T-helper 2 cell treated with Interferon-gamma antibody and Interleukin-4, amounts not matched to agents 100 ng/mL and 5 ng/mL, for 36 hours (primary cell): ENCODE measurements around the gene FBXO11. TPM values are rescaled to one million over a fixed set of nuclear protein-coding genes. Genes with fewer than 3 reads are reported as not detected.

ENCODE experiments used
- intact Hi-C: fragments of 100-400 bp; cut with micrococcal nuclease; formaldehyde crosslinking; loops from one replicate; pipeline ENCODE4 v1.15.1; 2023
- total RNA-seq: library from RNA; stranded (reverse); gene quantifications from 2 replicates; pipeline ENCODE4 v1.2.3, GENCODE V29; 2022

Gene FBXO11
- total RNA-seq, 1 donor from 2014 or later = 58.1 TPM

- intact Hi-C loops = no loop called here
Observed at GRCh38 chr2:47798631-47799030, 107.7 kb downstream of the FBXO11 start.

GRCh38 chr2:47796090-47796697 lies 110.1 kb downstream of the FBXO11 start:
- intact Hi-C loops = no loop called here

DNA sequence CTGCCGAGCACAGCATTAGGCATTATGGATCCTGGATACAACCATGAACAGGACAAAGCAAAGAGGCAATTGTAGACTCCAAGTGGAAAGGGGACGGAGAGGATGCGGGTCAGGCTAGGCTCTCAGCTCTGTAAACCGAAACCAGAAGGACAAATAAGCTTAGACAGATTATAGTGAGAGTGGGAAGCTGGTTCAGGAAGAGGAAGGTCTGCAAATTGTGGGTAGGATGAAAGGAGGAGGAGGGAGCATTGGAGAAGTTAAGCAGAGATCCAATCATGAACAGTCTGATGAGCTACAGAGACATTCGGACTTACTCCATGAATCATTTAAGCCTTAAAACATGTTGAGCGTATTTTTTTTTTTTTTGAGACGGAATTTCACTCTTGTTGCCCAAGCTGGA lies 120.3 kb downstream of the FBXO11 start:
- intact Hi-C loops = no loop called here

DNA sequence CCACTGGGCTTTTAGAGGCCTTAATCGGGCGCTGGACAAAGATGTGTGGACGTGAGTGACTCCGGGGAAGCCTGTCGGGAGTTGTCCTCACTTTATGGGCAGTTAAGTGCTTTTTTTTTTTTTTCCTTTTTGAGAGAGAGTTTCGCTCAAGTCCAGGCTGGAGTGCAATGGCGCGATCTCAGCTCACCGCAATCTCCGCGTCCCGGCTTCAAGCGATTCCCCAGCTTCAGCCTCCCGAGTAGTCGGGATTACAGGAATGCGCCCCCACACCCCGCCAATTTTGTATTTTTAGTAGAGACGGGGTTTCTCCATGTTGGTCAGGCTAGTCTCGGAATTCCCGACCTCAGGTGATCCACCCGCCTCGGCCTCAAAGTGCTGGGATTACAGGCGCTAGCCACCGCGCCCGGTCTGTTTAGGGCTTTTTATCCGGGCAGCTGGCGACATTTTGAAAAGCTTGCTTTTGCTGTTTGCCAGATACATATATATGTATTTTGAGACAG lies 121.9 kb downstream of the FBXO11 start:
- intact Hi-C loops = loop anchor here (5.0 kb wide), 1 partner anchor 1487 kb away; the partner anchor contains the start of gene EPAS1

DNA sequence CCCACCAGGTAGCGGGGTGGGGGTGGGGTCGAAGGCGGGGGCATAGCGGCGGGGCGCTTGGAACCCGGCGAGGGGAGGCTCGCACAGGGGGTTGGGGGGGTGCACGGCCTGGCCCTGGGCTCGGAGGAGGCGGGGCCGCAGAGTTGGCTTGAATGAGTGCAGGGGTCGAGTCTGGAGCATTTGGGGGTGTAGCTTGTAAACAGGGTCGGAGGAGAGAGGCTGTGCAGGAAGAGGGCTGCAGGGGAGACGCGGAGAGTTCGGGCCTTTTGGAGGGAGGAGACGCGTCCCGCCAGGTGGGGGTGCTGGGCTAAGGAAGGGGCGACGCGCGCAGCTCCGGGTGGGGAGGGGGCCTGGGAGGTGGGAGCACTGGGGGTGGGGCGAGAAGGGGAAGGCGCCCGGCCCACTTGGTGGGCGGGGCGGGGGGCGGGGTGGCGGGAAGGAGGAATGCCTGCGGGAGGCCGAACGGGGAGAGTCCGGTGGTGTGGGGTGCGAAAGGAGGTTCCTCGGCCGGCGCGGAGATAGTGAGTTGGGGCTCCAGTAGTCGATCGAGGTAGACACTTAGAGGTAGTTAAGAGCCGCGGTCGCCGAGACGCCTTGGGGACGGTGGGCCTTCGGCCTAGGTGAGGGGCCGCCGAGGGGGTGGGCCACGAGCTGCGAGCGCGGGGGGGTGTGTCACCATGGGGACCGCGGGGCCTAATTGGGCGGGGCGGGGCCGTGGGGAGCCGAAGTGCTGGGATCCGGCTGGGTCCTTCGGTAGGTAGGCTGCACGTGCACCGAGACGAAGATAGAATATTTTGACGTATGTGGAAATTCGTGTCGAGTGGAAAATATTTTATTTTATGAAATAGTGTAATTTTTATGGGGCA lies 122.6 kb downstream of the FBXO11 start:
- intact Hi-C loops = loop anchor here (1.0 to 5.0 kb wide), 3 partner anchors 123 to 1486 kb away; partner anchors contain the start of genes EPAS1, FBXO11 and MSH2

- intact Hi-C loops = loop anchor here (1.0 to 5.0 kb wide), 3 partner anchors 123 to 1486 kb away; partner anchors contain the start of genes EPAS1, FBXO11 and MSH2
Observed at GRCh38 chr2:47782671-47783485, 123.4 kb downstream of the FBXO11 start, which contains the start of gene MSH6. TSS of gene MSH6 (plus strand) at chr2:47783145. CDS start at chr2:47783234, 89 bp downstream.

- intact Hi-C loops = loop anchor here (5.0 kb wide), 1 partner anchor 1485 kb away; the partner anchor contains the start of gene EPAS1
Observed at GRCh38 chr2:47782381-47782670, 124.0 kb downstream of the FBXO11 start.

DNA sequence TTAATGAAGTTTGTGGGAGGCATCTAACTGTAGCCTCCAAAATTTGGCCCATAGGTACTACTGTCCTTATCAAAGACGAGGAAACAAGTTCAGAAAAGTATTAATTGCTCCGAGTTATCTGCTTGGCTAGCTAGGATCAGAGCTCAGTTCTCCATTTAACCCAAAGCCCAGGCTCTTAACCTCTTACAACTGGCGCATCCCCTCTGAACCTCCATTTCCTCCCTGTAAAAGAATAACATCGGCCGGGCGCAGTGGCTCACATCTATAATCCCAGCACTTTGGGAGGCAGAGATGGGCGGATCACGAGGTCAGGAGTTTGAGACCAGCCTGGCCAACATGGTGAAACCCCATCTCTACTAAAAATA lies 126.9 kb downstream of the FBXO11 start:
- intact Hi-C loops = no loop called here

- intact Hi-C loops = no loop called here
Observed at GRCh38 chr2:47778698-47779425, 127.4 kb downstream of the FBXO11 start.

- intact Hi-C loops = no loop called here
Observed at GRCh38 chr2:47777277-47777937, 128.9 kb downstream of the FBXO11 start.

DNA sequence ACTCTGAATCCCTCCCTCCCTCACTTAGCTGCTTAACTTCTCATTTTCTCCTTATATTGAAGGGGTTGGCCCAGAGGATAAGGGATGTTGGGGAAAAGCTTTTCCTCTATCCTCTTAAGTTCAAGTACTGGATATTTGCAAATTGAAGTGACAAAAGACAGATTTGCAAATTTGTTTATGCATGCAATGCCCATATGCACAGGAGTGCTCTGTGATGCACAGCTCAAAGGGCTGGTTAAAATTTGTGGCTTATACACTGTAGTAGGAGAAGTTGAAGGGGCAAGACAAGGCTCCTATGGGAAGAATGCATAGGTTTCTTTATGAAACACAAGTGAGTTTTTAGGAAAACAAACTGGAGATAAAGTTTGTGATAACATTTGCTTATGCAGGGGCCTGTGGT lies 131.7 kb downstream of the FBXO11 start:
- intact Hi-C loops = no loop called here

- intact Hi-C loops = no loop called here
Observed at GRCh38 chr2:47772343-47772742, 134.0 kb downstream of the FBXO11 start.

DNA sequence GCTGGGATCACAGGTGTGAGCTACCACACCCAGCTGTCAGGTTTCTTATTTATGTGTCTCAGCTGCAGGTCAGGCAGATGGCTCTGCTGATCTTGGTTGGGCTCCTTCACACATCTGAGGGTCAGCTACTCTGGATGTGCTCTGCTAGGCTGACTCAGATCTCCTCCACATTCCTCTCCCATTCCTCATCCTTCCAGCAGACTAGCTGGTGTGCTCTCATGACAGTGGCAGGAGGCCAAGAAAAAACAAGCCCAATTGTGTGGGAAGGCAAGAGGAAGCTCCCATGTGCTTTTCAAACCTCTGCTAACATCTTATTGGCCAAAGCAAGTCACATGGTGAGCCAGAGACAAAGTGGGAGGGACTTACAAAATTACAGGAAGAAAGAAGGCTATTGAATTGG lies 135.1 kb downstream of the FBXO11 start:
- intact Hi-C loops = no loop called here

GRCh38 chr2:47769318-47769717 lies 137.0 kb downstream of the FBXO11 start:
- intact Hi-C loops = loop anchor here (5.0 kb wide), 2 partner anchors 332 to 382 kb away; no protein-coding TSS in a partner anchor

GRCh38 chr2:47767880-47768609 lies 138.3 kb downstream of the FBXO11 start:
- intact Hi-C loops = loop anchor here (1.0 to 5.0 kb wide), 4 partner anchors 331 to 433 kb away; no protein-coding TSS in a partner anchor

- intact Hi-C loops = loop anchor here (1.0 to 5.0 kb wide), 3 partner anchors 330 to 432 kb away; no protein-coding TSS in a partner anchor
Observed at GRCh38 chr2:47767497-47767844, 138.8 kb downstream of the FBXO11 start.

DNA sequence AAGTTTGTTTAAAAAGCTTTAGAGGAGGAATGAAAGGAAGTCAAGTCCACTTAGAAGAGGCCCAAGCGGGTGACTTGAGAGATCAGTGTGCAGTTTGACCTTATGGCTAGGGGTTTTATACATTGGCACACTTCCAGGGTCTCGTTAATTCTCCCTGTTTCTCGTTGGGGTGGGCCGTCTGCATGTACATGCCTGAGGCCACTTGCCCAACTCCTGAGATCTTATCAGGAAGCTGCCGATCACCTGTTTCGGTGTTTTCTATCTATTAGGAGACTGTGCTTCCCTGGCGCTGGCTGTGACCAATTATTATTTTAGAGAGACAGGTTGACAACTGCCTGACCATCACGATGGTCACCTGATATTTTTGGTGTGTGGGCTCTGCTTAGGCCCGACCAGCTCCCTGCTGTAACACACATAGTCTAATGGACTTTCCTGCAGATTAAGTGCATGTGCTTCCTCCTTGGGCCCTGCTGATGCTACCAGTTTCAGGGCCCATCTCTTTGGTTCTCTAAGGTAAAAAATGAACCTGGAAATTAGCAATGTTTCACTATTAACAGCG lies 154.4 kb downstream of the FBXO11 start:
- intact Hi-C loops = no loop called here

- intact Hi-C loops = no loop called here
Observed at GRCh38 chr2:47747878-47748277, 158.4 kb downstream of the FBXO11 start.

- intact Hi-C loops = no loop called here
Observed at GRCh38 chr2:47744074-47744473, 162.2 kb downstream of the FBXO11 start.
